Measurements from ENCODE around the gene DPY19L1. TPM values are rescaled to one million over a fixed set of nuclear protein-coding genes. Genes with fewer than 3 reads are reported as not detected.
"Not testable (repeated sequence)": the region's sequence is repeated elsewhere in the genome, so short reads cannot be mapped to it uniquely, and the experiment has no call there.

Gene DPY19L1
- total RNA-seq, 1 experiment from 2014 or later, result 90.4 TPM

- no TSS peak for BruUV-seq (replicated peaks)
- H3K36me3 Mint-ChIP-seq (ENCODE audit: insufficient read depth, unreplicated experiment), result peaks cover 18% of the 10 kb centered on the region
- CTCF ChIA-PET, result no interaction called here
Measured at GRCh38 chr7:34958021-34958420, 79.3 kb downstream of the DPY19L1 start.

DNA sequence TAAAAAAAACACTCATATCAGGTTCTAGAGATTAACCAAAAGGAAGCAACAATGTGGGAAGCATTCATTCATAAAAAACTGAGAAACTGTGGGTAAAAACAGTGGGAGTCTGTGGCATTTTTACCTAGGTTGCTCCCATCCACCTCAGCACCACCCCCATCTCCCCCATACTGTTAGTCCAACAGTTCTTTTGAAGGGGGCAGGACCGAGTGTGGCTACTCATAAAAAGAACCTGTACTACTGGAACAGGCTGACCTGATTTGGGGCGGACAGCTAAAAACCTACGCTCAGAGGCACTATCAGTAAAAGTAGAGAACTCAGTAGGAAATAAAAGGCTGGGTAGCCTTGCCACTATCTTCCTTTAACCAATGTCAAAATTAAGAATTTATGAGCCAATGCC, 84.5 kb downstream of the DPY19L1 start:
- BruUV-seq (replicated peaks), result no TSS peak
- CTCF ChIA-PET, result no interaction called here
- no peak for TF ChIP-seq CTCF (IDR thresholded peaks at IDR 0.05; ENCODE audit: unreplicated experiment)
- no peak for DNase-seq
- intact Hi-C loops (cut with micrococcal nuclease; ENCODE audit: unreplicated experiment), result no loop called here
- Mint-ChIP-seq H3K27me3 (ENCODE audit: unreplicated experiment) (no peaks in the 10 kb centered on the region), H3K4me3 (ENCODE audit: low read depth, unreplicated experiment) (no peak overlapping the region), H3K36me3 (ENCODE audit: insufficient read depth, unreplicated experiment) (peaks cover 6% of the 10 kb centered on the region), H3K4me1 (ENCODE audit: low read depth, unreplicated experiment) (no peaks in the 10 kb centered on the region), H3K9me3 (ENCODE audit: low read depth, unreplicated experiment) (no peaks in the 10 kb centered on the region), H3K27ac (ENCODE audit: unreplicated experiment) (no peak overlapping the region)

More at GRCh38 chr7:34958021-34958420, 79.3 kb downstream of the DPY19L1 start:
- intact Hi-C loops (cut with micrococcal nuclease; ENCODE audit: unreplicated experiment), result no loop called here
- H3K27ac Mint-ChIP-seq (ENCODE audit: unreplicated experiment), result no peak overlapping the region
- TF ChIP-seq CTCF (IDR thresholded peaks at IDR 0.05; ENCODE audit: unreplicated experiment), result no peak
- H3K4me3 Mint-ChIP-seq (ENCODE audit: low read depth, unreplicated experiment), result no peak overlapping the region
- no peak for DNase-seq
- H3K4me1 Mint-ChIP-seq (ENCODE audit: low read depth, unreplicated experiment), result no peaks in the 10 kb centered on the region
- no peaks in the 10 kb centered on the region for H3K9me3 Mint-ChIP-seq (ENCODE audit: low read depth, unreplicated experiment)
- H3K27me3 Mint-ChIP-seq (ENCODE audit: unreplicated experiment), result no peaks in the 10 kb centered on the region

DNA sequence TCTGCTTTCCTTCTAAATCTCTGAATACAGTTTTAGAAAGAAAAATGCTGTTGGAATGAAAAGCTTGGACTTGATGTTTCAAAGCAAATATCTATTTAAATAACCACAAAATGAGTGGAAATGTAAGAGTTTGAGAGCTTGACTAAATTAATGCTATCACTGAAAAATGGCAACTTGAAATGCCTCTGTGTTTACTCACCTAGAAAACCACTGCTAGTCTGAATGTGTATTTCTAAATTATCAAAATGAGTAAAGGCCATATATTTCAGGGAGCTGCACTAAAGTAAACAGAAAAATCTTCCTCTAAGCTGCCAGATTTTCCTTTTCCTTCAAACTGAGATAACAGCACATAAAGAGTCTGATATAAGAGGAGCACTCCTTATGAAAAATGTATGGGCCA, 87.9 kb downstream of the DPY19L1 start:
- H3K36me3 Mint-ChIP-seq (ENCODE audit: insufficient read depth, unreplicated experiment), result no peaks in the 10 kb centered on the region
- H3K4me3 Mint-ChIP-seq (ENCODE audit: low read depth, unreplicated experiment), result no peak overlapping the region
- no peak for DNase-seq
- no peak overlapping the region for H3K27ac Mint-ChIP-seq (ENCODE audit: unreplicated experiment)
- H3K27me3 Mint-ChIP-seq (ENCODE audit: unreplicated experiment), result no peaks in the 10 kb centered on the region
- intact Hi-C loops (cut with micrococcal nuclease; ENCODE audit: unreplicated experiment), result no loop called here
- no TSS peak for BruUV-seq (replicated peaks)
- H3K4me1 Mint-ChIP-seq (ENCODE audit: low read depth, unreplicated experiment), result no peaks in the 10 kb centered on the region
- TF ChIP-seq CTCF (IDR thresholded peaks at IDR 0.05; ENCODE audit: unreplicated experiment), result no peak
- CTCF ChIA-PET, result no interaction called here
- H3K9me3 Mint-ChIP-seq (ENCODE audit: low read depth, unreplicated experiment), result no peaks in the 10 kb centered on the region

- CTCF ChIA-PET; intact Hi-C loops (cut with micrococcal nuclease; ENCODE audit: unreplicated experiment): not testable (repeated sequence)
Measured at GRCh38 chr7:34947427-34947826, 89.9 kb downstream of the DPY19L1 start.

GRCh38 chr7:34946486-34946885, 90.8 kb downstream of the DPY19L1 start:
- BruUV-seq (replicated peaks), result no TSS peak
- DNase-seq, result no peak
- no peak for TF ChIP-seq CTCF (IDR thresholded peaks at IDR 0.05; ENCODE audit: unreplicated experiment)
- no peak overlapping the region for H3K27ac Mint-ChIP-seq (ENCODE audit: unreplicated experiment)
- CTCF ChIA-PET, result no interaction called here
- H3K4me3 Mint-ChIP-seq (ENCODE audit: low read depth, unreplicated experiment), result no peak overlapping the region
- intact Hi-C loops (cut with micrococcal nuclease; ENCODE audit: unreplicated experiment), result no loop called here
- no peaks in the 10 kb centered on the region for H3K27me3 Mint-ChIP-seq (ENCODE audit: unreplicated experiment)
- H3K36me3 Mint-ChIP-seq (ENCODE audit: insufficient read depth, unreplicated experiment), result no peaks in the 10 kb centered on the region
- H3K9me3 Mint-ChIP-seq (ENCODE audit: low read depth, unreplicated experiment), result no peaks in the 10 kb centered on the region
- no peaks in the 10 kb centered on the region for H3K4me1 Mint-ChIP-seq (ENCODE audit: low read depth, unreplicated experiment)

More at GRCh38 chr7:34947427-34947826, 89.9 kb downstream of the DPY19L1 start:
- not testable (repeated sequence) for BruUV-seq (replicated peaks); H3K36me3 Mint-ChIP-seq (ENCODE audit: insufficient read depth, unreplicated experiment); DNase-seq; H3K4me3 Mint-ChIP-seq (ENCODE audit: low read depth, unreplicated experiment); H3K9me3 Mint-ChIP-seq (ENCODE audit: low read depth, unreplicated experiment); H3K27ac Mint-ChIP-seq (ENCODE audit: unreplicated experiment); H3K27me3 Mint-ChIP-seq (ENCODE audit: unreplicated experiment); H3K4me1 Mint-ChIP-seq (ENCODE audit: low read depth, unreplicated experiment)

DNA sequence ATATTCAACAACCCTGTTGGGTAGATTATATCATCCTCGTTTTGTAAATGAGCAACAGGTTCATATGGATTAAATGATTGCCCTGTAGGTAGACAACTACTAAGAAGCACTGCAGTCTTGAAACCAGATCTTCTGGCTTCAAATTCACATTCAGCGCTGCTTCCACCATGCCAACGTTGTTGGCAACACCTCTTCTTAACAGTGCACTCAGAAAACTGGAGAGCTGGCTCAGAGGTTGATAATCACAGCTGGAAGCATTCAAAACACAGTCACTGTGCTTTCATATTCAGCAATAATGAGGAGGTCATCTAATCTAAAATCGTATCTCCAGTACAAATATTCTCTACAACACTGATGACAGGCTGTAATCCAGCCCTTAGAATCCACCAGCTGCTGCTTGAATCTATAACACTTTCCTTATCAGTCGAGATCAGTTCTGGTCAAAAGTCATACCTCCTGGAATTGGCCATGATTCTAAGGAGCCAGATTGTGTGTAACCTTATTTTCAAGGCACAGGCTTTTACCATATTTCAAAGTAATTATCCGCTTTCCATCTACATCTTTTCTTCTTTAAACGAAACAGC, 91.3 kb downstream of the DPY19L1 start:
- H3K27me3 Mint-ChIP-seq (ENCODE audit: unreplicated experiment); H3K27ac Mint-ChIP-seq (ENCODE audit: unreplicated experiment); H3K4me1 Mint-ChIP-seq (ENCODE audit: low read depth, unreplicated experiment); intact Hi-C loops (cut with micrococcal nuclease; ENCODE audit: unreplicated experiment); BruUV-seq (replicated peaks); H3K9me3 Mint-ChIP-seq (ENCODE audit: low read depth, unreplicated experiment); H3K4me3 Mint-ChIP-seq (ENCODE audit: low read depth, unreplicated experiment); CTCF ChIA-PET; H3K36me3 Mint-ChIP-seq (ENCODE audit: insufficient read depth, unreplicated experiment); DNase-seq: not testable (repeated sequence)

Data from Calu3 (cell line).